Endothelial cell of umbilical vein (primary cell): ENCODE results near the gene TM4SF18.

ENCODE experiments used
- CTCF ChIP-seq, 2 donors: IDR thresholded peaks; 1 replicate in 1 of 2; 2 replicates in 1 of 2; pipeline ENCODE4 v1.5.1; 2011; ENCODE audit warnings: low read length in 2 of 2, mild to moderate bottlenecking in 2 of 2, moderate library complexity in 2 of 2, control low read depth in 1 of 2, inconsistent platforms in 1 of 2, low read depth in 1 of 2; ENCODE audit not compliant: insufficient read depth in 1 of 2; ENCODE audit errors: extremely low read depth in 1 of 2
- EZH2 ChIP-seq: IDR thresholded peaks from 2 replicates; pipeline ENCODE4 v1.6.1; 2012; ENCODE audit warnings: borderline replicate concordance, low read depth, mild to moderate bottlenecking, moderate library complexity, low read length, inconsistent platforms; ENCODE audit not compliant: severe bottlenecking
- POLR2AphosphoS5 ChIP-seq: IDR thresholded peaks from 2 replicates; pipeline ENCODE4 v1.6.1; 2012; ENCODE audit warnings: low read depth, mild to moderate bottlenecking, control low read depth, low read length, moderate library complexity; ENCODE audit not compliant: insufficient read depth

GRCh38 chr3:149284034-149284433 is 49.4 kb downstream of the TM4SF18 start:
- TF ChIP-seq CTCF (IDR thresholded peaks at IDR 0.05; ENCODE audit: extremely low read depth in 1 of 2, insufficient read depth in 1 of 2, low read depth in 1 of 2, low read length in 2 of 2) (no peak), POLR2AphosphoS5 (no peak), EZH2 (no peak)
